ENCODE measurements around the gene HMCN1. TPM values are rescaled to one million over a fixed set of nuclear protein-coding genes. Genes with fewer than 3 reads are reported as not detected.

The HMCN1 gene
- polyA plus RNA-seq, 1 of the 3 experiments (the other 2 are of a cell fraction): 59.5 TPM

DNA sequence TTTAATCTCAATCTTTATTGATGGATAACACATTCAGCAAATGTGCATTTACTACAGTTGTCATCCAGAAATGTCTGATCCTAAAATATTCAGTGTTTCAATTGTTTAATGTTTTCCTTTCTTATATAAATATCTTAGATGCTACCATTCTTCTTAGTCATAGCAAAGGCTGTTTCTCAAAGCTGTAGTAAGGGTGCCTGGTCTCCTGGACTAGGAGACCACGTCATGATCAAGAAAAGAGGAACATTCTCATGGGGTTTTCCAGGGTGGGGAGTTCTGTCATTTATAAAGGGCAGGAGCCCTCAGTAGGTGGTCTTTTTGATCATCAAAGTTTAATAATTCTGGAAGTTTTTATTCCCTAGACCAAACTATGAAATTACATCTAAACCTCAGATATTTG lies 292.8 kb downstream of the HMCN1 start:
- POLR2A ChIA-PET: no interaction called here
- Histone ChIP-seq H4K20me1 (ENCODE audit: insufficient read depth) (no peaks in the 10 kb centered on the region), H3K27me3 (ENCODE audit: insufficient read depth) (no peaks in the 10 kb centered on the region), H3K9ac (no peak overlapping the region), H3K36me3 (replicated peaks in 1 of 2; ENCODE audit: control insufficient read depth in 1 of 2, insufficient read depth in 2 of 2, low read length in 1 of 2) (peaks cover 9 to 32% of the 10 kb centered on the region in 2 experiments), H2AFZ (ENCODE audit: low read depth) (no peak overlapping the region), H3K4me3 (ENCODE audit: low read depth in 2 of 2, low read length in 1 of 2) (no peak overlapping the region), H3K27ac (ENCODE audit: low read depth in 2 of 2, low read length in 1 of 2) (no peak overlapping the region), H3K9me3 (peaks cover 14% of the 10 kb centered on the region; the same call in 1 of the 2 replicates), H3K9me2 (no peaks in the 10 kb centered on the region), H3K4me2 (no peak overlapping the region), H3F3A (replicated peaks; ENCODE audit: insufficient read depth) (no peaks in the 10 kb centered on the region), H3K79me2 (ENCODE audit: insufficient read depth) (no peaks in the 10 kb centered on the region), H3K4me1 (ENCODE audit: control insufficient read depth in 1 of 2, insufficient read depth in 2 of 2, low read depth in 1 of 2, low read length in 1 of 2) (no peaks in the 10 kb centered on the region; a peak in 1 of 4 replicates)
- DNase-seq: no peak
- TF ChIP-seq POLR2AphosphoS5 (IDR thresholded peaks at IDR 0.05; ENCODE audit: low read depth, low read length): no peak
- no peak for TF ChIP-seq TEAD4 (IDR thresholded peaks at IDR 0.05; ENCODE audit: borderline replicate concordance, insufficient read depth)
- no peak for TF ChIP-seq SIN3A (IDR thresholded peaks at IDR 0.05; ENCODE audit: borderline replicate concordance, low read depth, low read length)
- TF ChIP-seq USF2 (IDR thresholded peaks at IDR 0.05; ENCODE audit: borderline replicate concordance, low read depth, low read length): no peak
- no peak for TF ChIP-seq JUND (IDR thresholded peaks at IDR 0.05)
- TF ChIP-seq YY1 (IDR thresholded peaks at IDR 0.05; ENCODE audit: low read depth): no peak
- TF ChIP-seq NRF1 (IDR thresholded peaks at IDR 0.05; ENCODE audit: low read depth, low read length): no peak
- no peak for TF ChIP-seq EP300 (IDR thresholded peaks at IDR 0.05; ENCODE audit: borderline replicate concordance in 1 of 2, low read depth in 1 of 2, low read length in 1 of 2)
- TF ChIP-seq, protein P1, sequence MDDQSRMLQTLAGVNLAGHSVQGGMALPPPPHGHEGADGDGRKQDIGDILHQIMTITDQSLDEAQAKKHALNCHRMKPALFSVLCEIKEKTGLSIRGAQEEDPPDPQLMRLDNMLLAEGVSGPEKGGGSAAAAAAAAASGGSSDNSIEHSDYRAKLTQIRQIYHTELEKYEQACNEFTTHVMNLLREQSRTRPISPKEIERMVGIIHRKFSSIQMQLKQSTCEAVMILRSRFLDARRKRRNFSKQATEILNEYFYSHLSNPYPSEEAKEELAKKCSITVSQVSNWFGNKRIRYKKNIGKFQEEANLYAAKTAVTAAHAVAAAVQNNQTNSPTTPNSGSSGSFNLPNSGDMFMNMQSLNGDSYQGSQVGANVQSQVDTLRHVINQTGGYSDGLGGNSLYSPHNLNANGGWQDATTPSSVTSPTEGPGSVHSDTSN (IDR thresholded peaks at IDR 0.05): no peak
- TF ChIP-seq MXI1 (IDR thresholded peaks at IDR 0.05; ENCODE audit: low read depth, low read length): no peak
- TF ChIP-seq RFX5 (IDR thresholded peaks at IDR 0.05; ENCODE audit: low read length): no peak
- no peak for TF ChIP-seq CHD2 (IDR thresholded peaks at IDR 0.05; ENCODE audit: low read length, partially characterized antibody)
- TF ChIP-seq TAF1 (IDR thresholded peaks at IDR 0.05; ENCODE audit: borderline replicate concordance, low read depth, low read length): no peak
- no peak for TF ChIP-seq NFIC (IDR thresholded peaks at IDR 0.05; ENCODE audit: borderline replicate concordance)
- TF ChIP-seq RCOR1 (IDR thresholded peaks at IDR 0.05; ENCODE audit: low read length): no peak
- CTCF ChIA-PET: no interaction called here
- WGBS (ENCODE audit: low lambda C conversion rate): 0% methylated on average over 1 of the region's 1 CpG

GRCh38 chr1:186027621-186028020 lies 293.4 kb downstream of the HMCN1 start:
- no peak for DNase-seq
- CTCF ChIA-PET: no interaction called here

More at GRCh38 chr1:186027621-186028020, 293.4 kb downstream of the HMCN1 start:
- 3% methylated on average over 3 of the region's 3 CpGs for WGBS (ENCODE audit: low lambda C conversion rate)
- POLR2A ChIA-PET: no interaction called here
- Histone ChIP-seq H3K4me2 (no peak overlapping the region), H2AFZ (ENCODE audit: low read depth) (no peak overlapping the region), H3K9ac (no peak overlapping the region), H3K79me2 (ENCODE audit: insufficient read depth) (no peaks in the 10 kb centered on the region), H4K20me1 (ENCODE audit: insufficient read depth) (no peaks in the 10 kb centered on the region), H3K9me3 (peaks cover 14% of the 10 kb centered on the region; the same call in 1 of the 2 replicates), H3K36me3 (replicated peaks in 1 of 2; ENCODE audit: control insufficient read depth in 1 of 2, insufficient read depth in 2 of 2, low read length in 1 of 2) (peaks cover 9 to 32% of the 10 kb centered on the region in 2 experiments), H3K27me3 (ENCODE audit: insufficient read depth) (no peaks in the 10 kb centered on the region), H3K9me2 (no peaks in the 10 kb centered on the region), H3K4me1 (ENCODE audit: control insufficient read depth in 1 of 2, insufficient read depth in 2 of 2, low read depth in 1 of 2, low read length in 1 of 2) (no peaks in the 10 kb centered on the region; a peak in 1 of 4 replicates), H3K4me3 (ENCODE audit: low read depth in 2 of 2, low read length in 1 of 2) (no peak overlapping the region), H3F3A (replicated peaks; ENCODE audit: insufficient read depth) (no peaks in the 10 kb centered on the region), H3K27ac (ENCODE audit: low read depth in 2 of 2, low read length in 1 of 2) (no peak overlapping the region)
- TF ChIP-seq TAF1 (IDR thresholded peaks at IDR 0.05; ENCODE audit: borderline replicate concordance, low read depth, low read length) (no peak), YY1 (IDR thresholded peaks at IDR 0.05; ENCODE audit: low read depth) (no peak), JUND (IDR thresholded peaks at IDR 0.05) (no peak), ZBTB33 (IDR thresholded peaks at IDR 0.05; ENCODE audit: borderline replicate concordance, low read depth) (no peak), CHD2 (IDR thresholded peaks at IDR 0.05; ENCODE audit: low read length, partially characterized antibody) (no peak), REST (IDR thresholded peaks at IDR 0.05; ENCODE audit: low read depth, low read length) (no peak), POLR2AphosphoS5 (IDR thresholded peaks at IDR 0.05; ENCODE audit: low read depth, low read length) (no peak), MEF2A (IDR thresholded peaks at IDR 0.05; ENCODE audit: borderline replicate concordance, low read depth) (no peak)
- TF ChIP-seq, protein P1 (IDR thresholded peaks at IDR 0.05): no peak
